ENCODE results near the gene DYSF.

GRCh38 chr2:71715241-71715750 lies 261.9 kb downstream of the DYSF start:
- TF ChIP-seq CTCF (IDR thresholded peaks at IDR 0.05), result no peak
- no peak for TF ChIP-seq POLR2A (IDR thresholded peaks at IDR 0.05)
